Central memory CD4-positive, alpha-beta T cell (primary cell): ENCODE data around the gene RING1.

ENCODE experiments used
- DNase-seq: peaks from one replicate; pipeline ENCODE4 v3.0.0; 2022

The RING1 gene

GRCh38 chr6:33193619-33194018 is 14.7 kb upstream of the RING1 start:
- DNase-seq, result no peak

DNA sequence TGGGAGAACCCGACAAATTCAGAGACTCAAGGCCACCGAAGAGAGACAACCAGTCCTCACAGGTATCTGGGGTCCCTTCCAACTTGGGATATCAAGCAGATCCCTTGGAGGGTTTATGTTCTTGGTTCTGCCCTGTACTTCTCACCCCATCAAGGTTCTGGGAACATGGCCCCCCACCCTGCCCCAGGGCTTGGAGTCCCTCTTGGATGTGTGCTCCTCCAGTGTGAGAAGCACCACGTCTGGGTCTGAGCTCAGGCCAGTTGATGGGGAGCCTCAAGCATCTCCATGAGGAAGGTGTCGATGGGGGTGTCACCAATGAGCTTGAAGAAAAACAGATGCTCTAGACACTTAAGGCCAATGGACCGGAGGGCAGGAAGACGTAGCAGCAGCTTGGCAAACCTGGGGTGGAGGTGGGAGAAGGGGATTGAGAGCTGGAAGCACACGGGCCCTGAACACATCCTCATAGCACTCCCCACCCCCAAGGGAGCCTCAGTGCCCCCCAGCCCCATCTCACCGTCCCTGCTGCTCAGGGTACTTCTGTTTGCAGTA is 13.8 kb upstream of the RING1 start:
- no peak for DNase-seq

DNA sequence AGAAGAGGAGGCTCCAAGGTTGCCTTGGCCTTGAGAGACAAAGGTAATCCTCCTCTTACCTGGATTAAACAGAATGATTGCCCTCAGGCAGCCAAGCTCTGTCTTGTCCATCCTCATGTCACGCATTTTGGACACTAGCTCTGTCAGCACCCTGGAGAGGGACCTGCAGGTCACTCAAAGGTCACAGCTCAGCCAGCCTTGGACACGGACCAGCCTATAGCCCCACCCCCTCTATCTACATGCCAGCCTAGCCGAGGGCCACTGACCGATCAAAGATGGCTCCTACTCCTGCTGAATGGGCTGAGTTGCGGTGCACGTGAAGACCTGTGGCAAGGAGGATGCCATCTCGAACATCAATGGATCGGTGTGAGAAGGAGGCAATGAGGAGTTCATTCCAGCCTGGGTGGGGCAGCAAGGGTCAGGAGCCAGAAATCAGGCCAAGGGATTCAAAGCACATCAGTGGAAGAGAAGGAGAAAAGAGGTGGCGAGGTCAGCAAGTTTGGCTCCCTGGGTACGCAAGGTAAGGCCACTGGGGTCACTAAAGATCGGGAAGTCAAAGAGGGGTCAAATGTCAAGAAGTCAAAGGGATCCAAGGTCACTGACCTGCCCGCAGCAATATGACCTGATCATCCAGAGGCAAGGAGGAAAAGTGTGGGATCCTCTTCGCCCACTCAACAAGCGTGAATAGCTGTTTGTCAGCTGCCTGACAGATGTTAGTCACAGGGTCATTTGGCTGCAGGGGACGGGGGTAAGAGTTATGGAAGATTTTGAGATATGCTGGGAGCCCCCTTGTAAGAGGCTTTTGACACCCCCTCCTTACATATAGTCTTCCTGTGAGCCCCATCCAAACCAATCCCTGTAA is 12.8 kb upstream of the RING1 start:
- DNase-seq, result no peak

- peak; percentile 48 for DNase-seq
Observed at GRCh38 chr6:33197431-33198048, 10.8 kb upstream of the RING1 start.

DNA sequence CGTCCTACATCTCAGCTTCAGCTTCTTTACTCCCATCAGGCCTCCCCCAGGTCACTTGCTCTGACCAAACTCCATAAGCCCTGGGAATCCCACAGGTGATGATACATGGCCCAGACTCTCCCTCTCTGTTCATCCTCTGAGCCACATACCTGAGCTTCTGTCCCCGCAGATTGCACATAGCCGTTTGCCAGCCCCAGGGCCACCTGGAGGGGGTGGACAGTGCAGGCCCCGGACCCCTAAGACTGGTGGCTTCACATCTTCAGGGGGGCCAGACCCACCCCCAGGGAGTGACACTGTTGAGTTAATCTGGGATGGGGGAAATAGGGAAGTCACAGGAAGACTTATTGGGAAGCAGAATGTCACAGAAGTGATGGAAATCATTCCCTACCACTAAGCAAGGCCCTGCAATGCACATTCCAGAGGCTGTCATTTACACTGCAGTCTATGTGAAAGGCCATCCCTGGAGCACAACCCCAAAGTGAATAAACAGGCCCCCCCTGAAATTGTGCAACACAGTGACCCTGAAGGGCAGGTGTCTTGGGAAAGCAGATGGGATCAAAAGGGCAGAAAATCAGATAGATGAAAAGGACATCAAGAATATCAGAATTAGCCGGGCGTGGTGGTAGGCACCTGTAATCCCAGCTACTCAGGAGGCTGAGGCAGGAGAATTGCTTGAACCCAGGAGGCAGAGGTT is 10.0 kb upstream of the RING1 start:
- no peak for DNase-seq

GRCh38 chr6:33198853-33199436 is 9.4 kb upstream of the RING1 start:
- DNase-seq, result no peak

- no peak for DNase-seq
Observed at GRCh38 chr6:33199687-33200218, 8.5 kb upstream of the RING1 start.

DNA sequence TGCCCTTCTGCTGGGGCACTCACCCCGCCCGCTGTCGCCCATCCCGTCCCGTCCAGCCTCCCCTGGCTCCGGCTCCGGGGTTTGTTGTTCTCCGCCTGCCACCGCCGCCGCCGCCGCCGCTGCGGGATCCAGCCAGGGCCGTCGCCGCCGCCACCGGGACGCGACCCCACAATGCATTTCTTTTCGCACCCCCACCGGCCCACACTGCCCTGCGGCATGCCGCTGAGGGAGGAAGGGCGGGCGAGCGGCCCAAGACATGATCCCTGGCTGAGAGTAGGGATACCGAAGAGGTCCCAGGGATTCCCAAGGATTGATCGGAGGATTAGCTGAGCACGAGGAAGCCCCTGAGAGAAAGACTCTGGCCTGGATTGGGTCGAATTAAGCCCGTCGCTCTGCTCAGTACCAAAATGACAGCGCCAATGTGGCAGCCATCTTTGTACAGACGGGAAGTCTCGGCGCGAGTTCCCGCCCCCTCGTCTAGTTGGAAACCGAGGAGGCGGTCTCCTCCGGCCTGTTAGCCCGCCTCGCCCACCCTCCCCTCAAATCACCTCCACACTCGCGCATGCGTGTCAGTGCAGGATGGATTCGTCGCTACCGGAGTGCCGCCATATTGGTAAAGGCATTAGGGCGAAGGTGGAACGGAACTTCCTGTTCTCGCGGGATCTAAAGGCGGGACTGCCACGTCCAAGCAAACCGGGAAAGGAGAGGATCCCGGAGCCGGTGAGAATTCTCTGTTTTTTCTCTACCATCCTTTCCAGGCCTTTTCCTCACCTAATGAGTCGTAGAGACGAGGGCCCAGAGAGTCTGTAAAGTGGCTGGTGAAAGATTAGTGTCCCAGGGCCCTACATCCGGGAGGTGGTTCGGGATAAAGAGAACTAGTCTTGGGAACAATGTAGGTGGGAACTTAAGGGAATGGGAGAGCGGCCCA is 7.8 kb upstream of the RING1 start, which contains the start of the genes RXRB and SLC39A7:
Gene RXRB (minus strand): TSS at position 447 of the 928 bp plus-strand sequence. CDS start 189 bp downstream, at position 258.
Gene SLC39A7 (plus strand): TSS at position 649 of the 928 bp plus-strand sequence. CDS start 379 bp downstream, outside the sequence.
- peak; percentile 98 for DNase-seq

- no peak for DNase-seq
Observed at GRCh38 chr6:33201147-33201545, 7.2 kb upstream of the RING1 start.

DNA sequence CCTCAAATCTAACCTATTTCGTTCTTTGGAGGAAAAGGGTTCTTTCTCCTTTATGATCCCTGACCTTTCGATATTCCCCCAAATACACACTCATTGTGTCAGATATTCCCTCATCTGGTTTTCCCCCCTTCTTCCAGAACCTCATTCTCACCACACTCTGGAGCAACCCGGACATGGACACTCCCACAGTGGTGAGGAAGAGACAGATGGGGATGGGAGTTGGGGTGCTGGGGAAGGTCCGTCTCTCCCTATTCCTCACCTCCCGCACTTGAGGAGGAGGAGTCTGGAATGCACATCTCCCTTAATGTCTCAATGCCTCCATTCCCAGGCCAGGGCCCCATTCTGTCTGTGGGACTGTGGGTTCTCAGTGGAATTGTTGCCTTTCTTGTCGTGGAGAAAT is 6.4 kb upstream of the RING1 start:
- no peak for DNase-seq

DNA sequence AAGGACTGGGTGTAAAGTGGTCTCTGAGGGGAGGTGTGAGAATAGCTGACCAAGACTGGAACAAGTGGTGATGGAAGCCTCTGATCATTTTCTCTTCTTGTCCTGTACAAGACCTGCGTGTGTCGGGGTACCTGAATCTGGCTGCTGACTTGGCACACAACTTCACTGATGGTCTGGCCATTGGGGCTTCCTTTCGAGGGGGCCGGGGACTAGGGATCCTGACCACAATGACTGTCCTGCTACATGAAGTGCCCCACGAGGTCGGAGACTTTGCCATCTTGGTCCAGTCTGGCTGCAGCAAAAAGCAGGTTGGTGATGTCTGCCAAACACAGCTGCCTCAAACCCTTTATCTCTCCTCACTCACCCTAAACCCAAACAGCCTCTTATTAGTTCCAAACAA is 5.5 kb upstream of the RING1 start:
- no peak for DNase-seq

GRCh38 chr6:33203443-33204164 is 4.7 kb upstream of the RING1 start:
- DNase-seq, result no peak

DNA sequence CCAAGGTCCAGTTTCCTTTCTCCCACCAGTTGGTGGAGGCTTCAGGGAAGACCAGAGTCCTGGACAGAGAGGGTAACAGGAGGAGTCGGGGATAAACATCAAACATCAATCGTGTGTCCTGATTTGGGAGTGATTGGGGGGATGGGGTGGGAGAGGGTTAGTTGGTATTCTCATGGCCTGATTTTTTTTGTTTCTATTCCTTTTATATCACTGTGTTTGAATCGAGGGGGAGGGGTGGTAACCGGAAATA is 4.2 kb upstream of the RING1 start:
- no peak for DNase-seq

GRCh38 chr6:33204415-33205190 is 3.7 kb upstream of the RING1 start, which contains the start of gene HSD17B8:
Gene HSD17B8, plus strand, starts transcription at chr6:33204655. Its CDS starts 14 bp downstream, at chr6:33204669.
- peak; percentile 79 for DNase-seq

DNA sequence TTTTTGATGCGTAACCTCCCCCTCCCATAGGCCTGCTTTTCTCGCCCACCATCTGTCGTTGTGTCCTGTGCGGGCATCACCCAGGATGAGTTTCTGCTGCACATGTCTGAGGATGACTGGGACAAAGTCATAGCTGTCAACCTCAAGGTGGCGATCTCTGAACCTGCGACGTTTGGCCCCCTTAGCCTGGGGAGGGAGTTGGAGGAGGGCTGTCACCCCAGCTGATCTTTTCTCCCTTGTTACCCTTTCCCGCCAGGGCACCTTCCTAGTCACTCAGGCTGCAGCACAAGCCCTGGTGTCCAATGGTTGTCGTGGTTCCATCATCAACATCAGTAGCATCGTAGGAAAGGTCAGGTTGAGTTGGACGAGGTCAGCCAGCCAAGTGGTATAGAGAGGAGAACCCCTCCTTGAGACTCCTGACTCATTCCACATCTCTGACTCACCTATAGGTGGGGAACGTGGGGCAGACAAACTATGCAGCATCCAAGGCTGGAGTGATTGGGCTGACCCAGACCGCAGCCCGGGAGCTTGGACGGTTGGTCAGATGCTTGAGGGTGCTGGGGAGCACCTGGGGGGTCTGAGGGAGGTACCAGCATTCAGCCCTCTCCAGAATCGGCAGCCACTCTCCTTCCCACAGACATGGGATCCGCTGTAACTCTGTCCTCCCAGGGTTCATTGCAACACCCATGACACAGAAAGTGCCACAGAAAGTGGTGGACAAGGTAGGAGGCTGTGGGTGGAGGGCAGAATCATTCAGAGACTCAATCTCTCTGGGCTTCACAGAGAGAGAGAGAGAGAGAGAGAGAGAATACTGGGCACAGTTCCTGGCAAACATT is 2.9 kb upstream of the RING1 start:
- no peak for DNase-seq

DNA sequence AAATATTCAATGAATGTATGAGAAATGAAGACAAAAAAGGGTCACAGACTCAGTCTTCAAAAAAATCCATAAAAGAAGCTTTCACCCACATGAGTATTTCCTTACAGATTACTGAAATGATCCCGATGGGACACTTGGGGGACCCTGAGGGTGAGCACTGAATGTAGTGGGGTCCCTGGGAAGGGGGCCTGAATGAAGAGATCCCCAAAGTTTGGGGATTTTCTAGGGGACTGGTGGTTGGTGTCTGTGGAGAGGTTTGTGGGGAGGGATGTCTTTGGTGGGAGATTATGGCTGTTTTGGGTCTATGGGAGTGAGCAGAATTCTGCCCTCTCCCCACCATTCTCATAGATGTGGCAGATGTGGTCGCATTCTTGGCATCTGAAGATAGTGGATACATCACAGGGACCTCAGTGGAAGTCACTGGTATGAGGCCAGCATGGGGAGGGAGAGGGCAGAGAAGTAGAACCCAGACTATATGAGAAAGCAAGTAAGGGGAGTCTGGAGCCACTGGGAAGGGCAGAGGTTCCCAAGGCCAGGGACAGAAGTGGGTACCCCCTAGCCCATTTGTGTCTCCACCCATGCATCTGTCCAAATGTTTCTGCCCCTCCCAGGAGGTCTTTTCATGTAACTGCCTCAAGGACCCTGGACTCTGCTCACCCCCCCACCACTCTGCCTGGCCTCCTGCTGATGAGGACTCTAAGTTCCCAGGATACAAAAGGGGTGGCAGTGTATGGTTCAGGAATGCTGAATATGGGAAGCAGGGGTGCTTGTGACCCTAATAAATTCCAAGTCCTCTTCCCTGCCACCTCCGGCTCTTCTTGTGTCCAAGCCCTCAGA is 2.1 kb upstream of the RING1 start:
- no peak for DNase-seq

- no peak for DNase-seq
Observed at GRCh38 chr6:33206864-33207551, 1.3 kb upstream of the RING1 start.
